Panc1 (cell line): ENCODE results near the gene RPS14. TPM values are rescaled to one million over a fixed set of nuclear protein-coding genes. Genes with fewer than 3 reads are reported as not detected.
A peak's percentile ranks its signal among the peaks of the same experiment; 100 is the strongest.

Experiments used
- ATAC-seq: fragments of 200-7000 bp; cut with Tn5 transposase; 2 replicates; pipeline ENCODE4 v1.9.1; 2020; ENCODE audit warnings: mild to moderate bottlenecking, moderate library complexity
- BruUV-seq: library from RNA; stranded (reverse); fragments of 400-500 nt; replicated peaks from 2 replicates; lab custom pipeline; 2021; lab: Mats Ljungman, UMichigan
- CTCF ChIA-PET: fragments of 300-600 bp; sonication (Branson Sonifier 250); formaldehyde crosslinking; loops from one replicate; lab custom pipeline; 2022; ENCODE audit warnings: antibody characterized with exemption; lab: Charles Lee
- POLR2A ChIA-PET: fragments of 300-600 bp; sonication (Branson Sonifier 250); formaldehyde crosslinking; loops from one replicate; lab custom pipeline; 2022; ENCODE audit warnings: antibody characterized with exemption; lab: Charles Lee
- DNase-seq: peaks from one replicate; pipeline ENCODE4 v3.0.0-alpha.2; 2010; ENCODE audit warnings: low read depth, low spot score
- H3K27ac ChIP-seq: 2 replicates; pipeline ENCODE4 v1.5.1; 2011; ENCODE audit warnings: mild to moderate bottlenecking, low read length, inconsistent platforms
- H3K27me3 ChIP-seq: fragments of 200-500 bp; sonication (Bioruptor generic); 2 replicates; pipeline ENCODE4 v1.6.0; 2014; ENCODE audit warnings: low read length, inconsistent platforms; ENCODE audit not compliant: control insufficient read depth, insufficient read depth
- H3K36me3 ChIP-seq: fragments of 200-500 bp; sonication (Bioruptor generic); 2 replicates; pipeline ENCODE4 v1.5.1; 2014; ENCODE audit warnings: inconsistent platforms, mild to moderate bottlenecking, low read length, moderate library complexity; ENCODE audit not compliant: control insufficient read depth, insufficient read depth
- H3K4me1 ChIP-seq: 2 replicates; pipeline ENCODE4 v1.5.1; 2011; ENCODE audit warnings: inconsistent platforms, mild to moderate bottlenecking, low read length, moderate library complexity; ENCODE audit not compliant: control insufficient read depth, insufficient read depth
- H3K4me3 ChIP-seq, 2 experiments: 2 replicates each; pipeline ENCODE4 v1.5.1; 2011 to 2012; ENCODE audit warnings: low read depth in 2 of 2, low read length in 2 of 2, mild to moderate bottlenecking in 2 of 2, inconsistent platforms in 1 of 2, moderate library complexity in 1 of 2
- H3K9me3 ChIP-seq: fragments of 200-500 bp; sonication (Bioruptor generic); 2 replicates; pipeline ENCODE4 v1.5.1; 2014; ENCODE audit warnings: low read depth, mild to moderate bottlenecking, inconsistent platforms, low read length, moderate library complexity; ENCODE audit not compliant: control insufficient read depth, insufficient read depth
- POLR2AphosphoS5 ChIP-seq: IDR thresholded peaks from 2 replicates; pipeline ENCODE4 v1.6.1; 2012; ENCODE audit warnings: mild to moderate bottlenecking, low read depth, low read length, moderate library complexity
- SIN3A ChIP-seq: IDR thresholded peaks from 2 replicates; pipeline ENCODE4 v1.6.1; 2012; ENCODE audit warnings: low read depth, mild to moderate bottlenecking, low read length, moderate library complexity, borderline replicate concordance; ENCODE audit not compliant: insufficient read depth
- TCF7L2 ChIP-seq: IDR thresholded peaks from 2 replicates; pipeline ENCODE4 v1.6.1; 2011; ENCODE audit warnings: mild to moderate bottlenecking, low read depth, low read length, inconsistent platforms
- in situ Hi-C: cut with HindIII; loops from 2 replicates; pipeline ENCODE4 v1.10.0; 2016; ENCODE audit warnings: low sequenced_read_pairs, low pct_unique_long_range_greater_than_20kb
- intact Hi-C: fragments of 100-400 bp; cut with micrococcal nuclease; formaldehyde crosslinking; loops from one replicate; pipeline ENCODE4 v1.10.0; 2022; ENCODE audit not compliant: unreplicated experiment
- total RNA-seq: library from RNA; stranded (reverse); gene quantifications from one replicate; pipeline ENCODE4 v1.2.1, GENCODE V29; 2021; ENCODE audit not compliant: unreplicated experiment
- TF ChIP-seq, protein P1 (sequence below): fragments of 450-650 bp; IDR thresholded peaks from 2 replicates; pipeline ENCODE4 v1.5.1; 2017; ENCODE audit warnings: mild to moderate bottlenecking
- TF ChIP-seq, protein P2 (sequence below), 2 experiments: IDR thresholded peaks; 2 replicates each; pipeline ENCODE4 v1.6.1; 2011 to 2012; ENCODE audit warnings: low read depth in 2 of 2, control low read depth in 1 of 2, low read length in 1 of 2, mild to moderate bottlenecking in 1 of 2, moderate library complexity in 1 of 2; ENCODE audit not compliant: insufficient read depth in 1 of 2

RPS14 gene
- total RNA-seq, 1 experiment from 2014 or later, result 1,959 TPM

- H3K4me1 ChIP-seq, result no peaks in the 10 kb centered on the region
- no peak for DNase-seq
- ChIA-PET POLR2A (no interaction called here), CTCF (no interaction called here)
- H3K36me3 ChIP-seq, result peaks cover 7% of the 10 kb centered on the region
- TF ChIP-seq TCF7L2 (no peak), POLR2AphosphoS5 (no peak), SIN3A (no peak)
- TF ChIP-seq, protein P1, sequence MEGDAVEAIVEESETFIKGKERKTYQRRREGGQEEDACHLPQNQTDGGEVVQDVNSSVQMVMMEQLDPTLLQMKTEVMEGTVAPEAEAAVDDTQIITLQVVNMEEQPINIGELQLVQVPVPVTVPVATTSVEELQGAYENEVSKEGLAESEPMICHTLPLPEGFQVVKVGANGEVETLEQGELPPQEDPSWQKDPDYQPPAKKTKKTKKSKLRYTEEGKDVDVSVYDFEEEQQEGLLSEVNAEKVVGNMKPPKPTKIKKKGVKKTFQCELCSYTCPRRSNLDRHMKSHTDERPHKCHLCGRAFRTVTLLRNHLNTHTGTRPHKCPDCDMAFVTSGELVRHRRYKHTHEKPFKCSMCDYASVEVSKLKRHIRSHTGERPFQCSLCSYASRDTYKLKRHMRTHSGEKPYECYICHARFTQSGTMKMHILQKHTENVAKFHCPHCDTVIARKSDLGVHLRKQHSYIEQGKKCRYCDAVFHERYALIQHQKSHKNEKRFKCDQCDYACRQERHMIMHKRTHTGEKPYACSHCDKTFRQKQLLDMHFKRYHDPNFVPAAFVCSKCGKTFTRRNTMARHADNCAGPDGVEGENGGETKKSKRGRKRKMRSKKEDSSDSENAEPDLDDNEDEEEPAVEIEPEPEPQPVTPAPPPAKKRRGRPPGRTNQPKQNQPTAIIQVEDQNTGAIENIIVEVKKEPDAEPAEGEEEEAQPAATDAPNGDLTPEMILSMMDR, result no peak
- TF ChIP-seq, protein P2, sequence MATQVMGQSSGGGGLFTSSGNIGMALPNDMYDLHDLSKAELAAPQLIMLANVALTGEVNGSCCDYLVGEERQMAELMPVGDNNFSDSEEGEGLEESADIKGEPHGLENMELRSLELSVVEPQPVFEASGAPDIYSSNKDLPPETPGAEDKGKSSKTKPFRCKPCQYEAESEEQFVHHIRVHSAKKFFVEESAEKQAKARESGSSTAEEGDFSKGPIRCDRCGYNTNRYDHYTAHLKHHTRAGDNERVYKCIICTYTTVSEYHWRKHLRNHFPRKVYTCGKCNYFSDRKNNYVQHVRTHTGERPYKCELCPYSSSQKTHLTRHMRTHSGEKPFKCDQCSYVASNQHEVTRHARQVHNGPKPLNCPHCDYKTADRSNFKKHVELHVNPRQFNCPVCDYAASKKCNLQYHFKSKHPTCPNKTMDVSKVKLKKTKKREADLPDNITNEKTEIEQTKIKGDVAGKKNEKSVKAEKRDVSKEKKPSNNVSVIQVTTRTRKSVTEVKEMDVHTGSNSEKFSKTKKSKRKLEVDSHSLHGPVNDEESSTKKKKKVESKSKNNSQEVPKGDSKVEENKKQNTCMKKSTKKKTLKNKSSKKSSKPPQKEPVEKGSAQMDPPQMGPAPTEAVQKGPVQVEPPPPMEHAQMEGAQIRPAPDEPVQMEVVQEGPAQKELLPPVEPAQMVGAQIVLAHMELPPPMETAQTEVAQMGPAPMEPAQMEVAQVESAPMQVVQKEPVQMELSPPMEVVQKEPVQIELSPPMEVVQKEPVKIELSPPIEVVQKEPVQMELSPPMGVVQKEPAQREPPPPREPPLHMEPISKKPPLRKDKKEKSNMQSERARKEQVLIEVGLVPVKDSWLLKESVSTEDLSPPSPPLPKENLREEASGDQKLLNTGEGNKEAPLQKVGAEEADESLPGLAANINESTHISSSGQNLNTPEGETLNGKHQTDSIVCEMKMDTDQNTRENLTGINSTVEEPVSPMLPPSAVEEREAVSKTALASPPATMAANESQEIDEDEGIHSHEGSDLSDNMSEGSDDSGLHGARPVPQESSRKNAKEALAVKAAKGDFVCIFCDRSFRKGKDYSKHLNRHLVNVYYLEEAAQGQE (IDR thresholded peaks at IDR 0.05; ENCODE audit: insufficient read depth in 1 of 2, low read depth in 2 of 2, low read length in 1 of 2), result no peak
- in situ Hi-C loops, result no loop called here
- no peak for ATAC-seq
- TSS peak; percentile 43 for BruUV-seq
- H3K4me3 ChIP-seq, result no peak overlapping the region
- H3K27ac ChIP-seq, result no peak overlapping the region
- no peaks in the 10 kb centered on the region for H3K9me3 ChIP-seq
- intact Hi-C loops, result no loop called here
- H3K27me3 ChIP-seq, result no peaks in the 10 kb centered on the region
Measured at GRCh38 chr5:150395688-150395975, 53.9 kb downstream of the RPS14 start.

DNA sequence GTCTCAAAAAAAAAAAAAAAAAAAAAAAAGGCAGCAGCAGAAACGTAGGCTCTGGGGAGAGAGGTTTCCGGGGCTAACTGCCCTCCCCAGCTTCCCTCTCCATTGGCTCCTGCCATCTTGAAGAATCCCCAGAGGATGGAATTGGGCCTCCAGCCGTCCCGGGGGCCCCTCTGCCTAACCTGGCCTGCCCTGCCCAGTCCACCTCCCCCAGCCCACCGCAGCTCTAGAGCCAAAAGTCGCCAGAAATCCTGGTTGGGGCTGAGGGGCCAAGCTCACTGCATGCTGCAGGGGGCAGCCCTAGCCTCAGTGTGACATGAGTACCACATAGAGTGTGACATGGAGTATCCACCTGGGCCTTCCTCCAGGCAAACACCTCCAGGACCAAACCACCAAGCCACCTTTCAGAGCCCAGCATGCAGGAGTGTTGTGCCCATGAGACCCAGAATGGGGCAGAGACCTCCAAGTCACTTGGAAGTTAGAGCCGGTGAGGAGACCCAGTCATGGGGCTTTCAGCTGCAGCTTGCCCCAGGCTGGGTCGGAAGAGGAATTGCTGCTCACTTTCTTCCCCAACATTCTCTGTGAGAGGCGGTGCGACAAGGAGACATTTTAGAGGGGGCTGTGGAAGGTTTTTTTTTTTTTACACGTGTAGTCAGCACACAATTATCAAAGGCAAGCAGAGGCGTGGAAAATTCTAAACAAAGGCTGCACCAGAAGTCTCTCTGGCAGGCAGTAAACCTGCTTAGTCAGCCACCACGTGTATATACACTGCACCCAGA, 54.4 kb downstream of the RPS14 start:
- Histone ChIP-seq H3K9me3 (no peaks in the 10 kb centered on the region), H3K4me1 (no peaks in the 10 kb centered on the region), H3K36me3 (peaks cover 7% of the 10 kb centered on the region), H3K4me3 (no peak overlapping the region), H3K27ac (no peak overlapping the region), H3K27me3 (no peaks in the 10 kb centered on the region)
- no TSS peak for BruUV-seq
- in situ Hi-C loops (no loop called here), intact Hi-C loops (no loop called here)
- no peak for TF ChIP-seq POLR2AphosphoS5
- TF ChIP-seq, protein P2 (IDR thresholded peaks at IDR 0.05; ENCODE audit: insufficient read depth in 1 of 2, low read depth in 2 of 2, low read length in 1 of 2), result no peak
- TF ChIP-seq, protein P1, result no peak
- TF ChIP-seq TCF7L2, result no peak
- TF ChIP-seq SIN3A, result no peak
- ATAC-seq (no peak), DNase-seq (no peak)
- ChIA-PET POLR2A (no interaction called here), CTCF (interaction anchor here (0.7 kb wide), 1 partner anchor 385 kb away, joined by 4 read pairs; no protein-coding TSS in a partner anchor)
